GM18870 (cell line): ENCODE measurements around the gene CRYGC.

Experiments
- ATAC-seq: cut with Tn5 transposase; IDR thresholded peaks from one replicate; pipeline ENCODE4 v1.9.1; 2021; ENCODE audit warnings: moderate library complexity; ENCODE audit not compliant: unreplicated experiment

Gene CRYGC

DNA sequence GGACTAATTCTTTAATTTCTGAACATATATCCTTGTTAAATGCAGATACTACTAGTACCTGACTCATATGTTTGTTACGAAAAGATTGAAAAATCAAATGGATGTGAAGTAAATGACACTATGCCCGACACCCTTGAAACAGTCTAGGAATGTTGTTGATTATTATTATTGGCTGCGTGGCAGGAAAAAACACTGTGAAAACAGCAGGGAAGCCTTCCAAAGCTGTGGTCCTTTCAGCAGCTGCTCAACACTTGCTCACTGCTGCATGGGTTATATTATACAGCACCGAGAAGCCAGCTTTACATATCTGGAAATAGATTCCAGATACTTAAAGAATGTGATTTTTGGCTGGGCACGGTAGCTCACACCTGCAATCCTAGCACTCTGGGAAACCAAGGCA, 31.8 kb downstream of the CRYGC start:
- no peak for ATAC-seq

DNA sequence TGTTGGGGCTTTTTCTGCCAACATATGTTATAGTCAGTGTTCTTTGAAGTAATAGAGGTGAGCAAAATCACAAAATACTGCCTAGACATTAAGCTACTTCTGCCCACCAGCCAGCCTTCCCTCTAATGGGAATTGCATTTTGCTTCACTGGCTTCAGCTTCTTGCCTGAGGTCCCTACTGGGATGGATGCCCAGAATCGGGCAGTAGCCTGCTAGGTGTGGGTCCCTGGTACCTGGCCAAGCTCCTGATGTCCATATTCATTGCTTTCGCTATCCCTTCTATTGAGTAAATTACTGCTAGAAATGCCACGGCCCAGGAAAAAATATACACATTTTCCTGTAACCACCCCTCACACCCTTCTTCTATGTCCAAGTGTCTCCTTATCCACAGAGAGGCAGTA, 32.3 kb downstream of the CRYGC start:
- no peak for ATAC-seq

DNA sequence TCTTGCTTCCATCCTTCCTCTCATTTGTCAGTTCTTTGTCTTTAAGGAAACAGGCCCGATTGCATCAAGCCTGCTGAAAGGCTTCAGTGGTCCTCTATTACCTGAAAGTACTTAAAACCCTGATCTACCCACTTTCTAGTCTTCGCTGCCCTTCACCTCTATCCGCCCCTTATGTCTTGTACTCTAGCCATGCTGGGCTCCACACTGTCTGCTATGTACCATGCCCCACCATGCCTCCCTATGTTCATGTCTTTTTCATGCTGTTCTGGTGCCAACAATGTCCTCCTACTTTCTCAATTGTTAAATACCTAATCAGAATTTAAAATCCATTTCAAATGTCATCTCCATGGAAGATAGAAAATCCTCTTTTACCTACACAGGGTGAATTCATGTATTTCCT, 33.5 kb downstream of the CRYGC start:
- no peak for ATAC-seq

DNA sequence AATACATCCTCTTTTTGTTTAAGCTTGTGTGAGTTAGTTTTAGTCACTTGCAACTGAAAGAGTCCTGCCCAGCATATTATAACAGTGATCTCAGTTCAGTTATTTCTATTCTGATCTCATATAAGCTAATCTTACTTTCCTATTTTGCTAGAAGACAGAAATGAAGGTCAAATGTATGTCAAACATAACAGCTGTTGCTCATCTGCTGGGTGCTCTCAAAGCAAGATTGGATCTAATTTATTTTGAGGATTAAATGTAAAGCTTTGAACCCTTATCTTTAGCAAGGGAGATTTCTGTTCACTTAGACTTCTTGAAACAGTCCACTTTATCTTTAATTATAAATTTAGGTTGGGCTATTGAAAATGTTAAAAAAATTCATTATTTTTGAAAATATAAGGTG, 36.5 kb downstream of the CRYGC start:
- ATAC-seq, result no peak

DNA sequence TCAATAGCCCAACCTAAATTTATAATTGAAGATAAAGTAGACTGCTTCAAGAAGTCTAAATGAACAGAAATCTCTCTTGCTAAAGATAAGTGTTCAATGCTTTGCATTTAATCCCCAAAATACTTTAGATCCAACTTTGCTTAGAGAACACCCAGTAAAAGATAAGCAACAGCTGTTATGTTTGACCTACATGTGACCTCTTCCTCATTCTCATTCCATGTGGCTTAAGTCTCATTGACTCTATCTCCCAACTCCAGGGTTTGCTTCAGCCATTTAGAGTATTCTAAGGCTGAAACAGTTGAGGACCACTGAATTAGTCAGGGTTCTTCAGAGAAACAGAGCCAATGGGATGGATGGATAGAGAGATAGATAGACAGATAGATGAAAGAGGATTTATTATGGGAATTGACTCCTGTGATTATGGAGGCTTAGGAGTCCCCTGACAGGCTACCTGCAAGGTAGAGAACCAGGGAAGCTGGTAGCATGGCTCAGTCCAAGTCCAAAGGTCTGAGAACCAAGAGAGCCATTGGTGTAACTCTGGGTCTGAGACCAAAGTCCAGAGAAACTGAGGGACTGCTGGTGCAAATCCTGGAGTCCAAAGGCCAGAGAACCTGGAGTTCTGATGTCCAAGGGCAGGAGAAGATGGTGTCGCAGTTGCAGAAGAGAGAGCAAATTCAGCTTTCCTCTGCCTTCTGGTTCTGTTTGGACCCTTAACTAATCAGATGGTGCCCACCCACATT, 37.4 kb downstream of the CRYGC start:
- no peak for ATAC-seq

DNA sequence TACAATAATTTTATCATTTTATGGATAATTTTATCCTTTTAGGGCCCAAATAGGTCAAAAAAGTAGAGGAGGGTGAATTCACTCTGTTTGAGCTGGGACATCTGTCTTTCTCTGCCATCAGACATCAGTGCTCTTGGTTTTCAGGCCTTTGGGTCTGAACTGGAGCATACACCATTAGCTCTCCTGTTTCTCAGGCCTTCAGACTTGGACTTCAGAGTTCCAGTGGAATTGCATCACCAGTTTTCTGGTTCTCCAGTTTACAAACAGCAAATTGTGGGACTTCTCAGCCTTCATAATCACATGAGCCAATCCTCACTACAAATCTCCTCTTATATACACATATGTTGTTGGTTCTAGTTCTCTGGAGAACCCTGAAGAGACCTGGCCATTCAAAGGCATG, 39.2 kb downstream of the CRYGC start:
- no peak for ATAC-seq

DNA sequence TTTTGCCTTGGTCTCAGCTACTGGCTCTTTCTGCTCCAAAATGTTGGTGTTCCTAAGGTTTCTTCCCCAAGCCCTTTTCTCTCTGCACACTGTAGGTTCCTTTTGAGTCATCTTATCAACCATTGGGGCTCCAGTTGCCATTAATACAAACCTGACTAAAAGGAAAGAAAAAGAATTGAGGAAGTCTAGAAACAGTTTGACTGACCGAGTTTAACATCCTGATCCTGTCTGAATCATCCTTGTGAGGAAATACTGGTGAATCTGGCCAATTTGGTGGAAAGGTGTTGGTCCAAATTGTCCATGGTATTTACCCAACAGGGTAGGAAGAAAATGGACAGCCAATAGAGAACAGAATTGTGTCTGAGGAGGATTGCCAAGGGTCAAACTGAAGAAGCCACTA, 43.6 kb downstream of the CRYGC start:
- no peak for ATAC-seq

DNA sequence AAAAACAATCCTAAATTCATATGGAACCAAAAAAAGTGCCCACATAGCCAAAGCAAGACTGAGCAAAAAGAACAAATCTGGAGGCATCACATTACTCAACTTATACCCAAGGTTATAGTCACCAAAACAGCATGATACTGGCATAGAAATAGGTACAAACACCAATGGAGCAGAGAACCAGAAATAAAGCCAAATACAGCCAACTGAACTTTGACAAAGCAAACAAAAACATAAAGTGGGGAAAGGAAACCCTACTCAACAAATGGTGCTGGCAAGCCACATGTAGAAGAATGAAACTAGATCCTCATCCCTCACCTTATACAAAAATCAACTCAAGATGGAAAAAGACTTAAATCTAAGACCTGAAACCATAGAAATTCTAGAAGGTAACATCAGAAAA, 45.8 kb downstream of the CRYGC start:
- ATAC-seq, result no peak
